Left hindlimb (tissue), 1 donor: Measurements from ENCODE around the gene HM13.
"Not testable (repeated sequence)": the region's sequence is repeated elsewhere in the genome, so short reads cannot be mapped to it uniquely, and the experiment has no call there.

Experiments
- DNase-seq: peaks from one replicate; pipeline ENCODE4 v3.0.0-alpha.2; 2018

HM13 gene

DNA sequence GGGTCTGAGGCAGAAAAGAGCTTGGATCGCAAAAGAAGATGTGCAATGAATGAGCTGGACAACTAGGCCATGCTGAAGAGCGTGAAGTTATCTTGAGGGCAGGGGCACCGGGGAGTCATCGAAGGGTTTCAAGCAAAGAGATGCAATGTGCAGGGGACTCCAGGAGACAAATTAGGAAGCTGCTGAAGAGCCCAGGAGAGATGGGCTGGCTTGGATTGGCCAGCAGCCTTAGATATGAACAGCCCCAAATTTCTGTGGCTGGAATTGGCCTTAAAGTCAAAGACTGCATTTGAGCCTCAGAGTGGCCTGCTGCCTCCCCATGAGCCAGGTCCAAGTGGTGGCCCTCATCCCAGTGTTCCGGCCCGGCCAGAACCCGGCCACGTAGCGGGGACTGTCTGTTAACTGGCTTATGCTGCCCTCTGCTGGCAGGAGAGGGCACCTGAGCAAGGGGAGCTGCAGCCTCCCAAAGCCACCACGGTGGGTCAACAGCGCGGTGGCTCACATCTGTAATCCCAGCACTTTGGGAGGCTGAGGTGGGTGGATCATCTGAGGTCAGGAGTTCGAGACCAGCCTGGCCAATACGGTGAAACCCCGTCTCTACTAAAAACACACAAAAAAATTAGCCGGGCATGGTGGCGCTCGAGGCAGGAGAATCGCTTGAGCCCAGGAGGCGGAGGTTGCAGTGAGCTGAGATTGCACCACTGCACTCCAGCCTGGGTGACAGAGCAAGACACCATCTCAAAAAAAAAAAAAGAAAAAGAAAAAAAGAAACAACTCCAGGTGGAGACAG is 11.2 kb upstream of the HM13 start:
- DNase-seq = peak; percentile 84

DNA sequence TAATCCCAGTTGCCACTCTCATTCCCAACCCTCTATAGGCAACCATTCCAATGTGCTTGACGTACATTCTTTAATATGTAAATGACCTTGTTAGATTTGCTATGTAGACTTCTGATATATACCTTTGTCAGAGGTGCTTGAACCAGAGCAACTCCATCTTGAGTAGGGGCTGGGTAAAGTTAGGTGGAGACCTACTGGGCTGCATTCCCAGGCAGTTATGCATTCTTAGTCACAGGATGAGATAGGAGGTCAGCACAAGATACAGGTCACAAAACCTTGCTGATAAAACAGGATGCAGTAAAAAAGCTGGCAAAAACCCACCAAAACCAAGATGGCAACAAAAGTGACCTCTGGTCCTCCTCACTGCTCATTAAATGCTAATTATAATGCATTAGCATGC is 8.3 kb upstream of the HM13 start:
- no peak for DNase-seq

DNA sequence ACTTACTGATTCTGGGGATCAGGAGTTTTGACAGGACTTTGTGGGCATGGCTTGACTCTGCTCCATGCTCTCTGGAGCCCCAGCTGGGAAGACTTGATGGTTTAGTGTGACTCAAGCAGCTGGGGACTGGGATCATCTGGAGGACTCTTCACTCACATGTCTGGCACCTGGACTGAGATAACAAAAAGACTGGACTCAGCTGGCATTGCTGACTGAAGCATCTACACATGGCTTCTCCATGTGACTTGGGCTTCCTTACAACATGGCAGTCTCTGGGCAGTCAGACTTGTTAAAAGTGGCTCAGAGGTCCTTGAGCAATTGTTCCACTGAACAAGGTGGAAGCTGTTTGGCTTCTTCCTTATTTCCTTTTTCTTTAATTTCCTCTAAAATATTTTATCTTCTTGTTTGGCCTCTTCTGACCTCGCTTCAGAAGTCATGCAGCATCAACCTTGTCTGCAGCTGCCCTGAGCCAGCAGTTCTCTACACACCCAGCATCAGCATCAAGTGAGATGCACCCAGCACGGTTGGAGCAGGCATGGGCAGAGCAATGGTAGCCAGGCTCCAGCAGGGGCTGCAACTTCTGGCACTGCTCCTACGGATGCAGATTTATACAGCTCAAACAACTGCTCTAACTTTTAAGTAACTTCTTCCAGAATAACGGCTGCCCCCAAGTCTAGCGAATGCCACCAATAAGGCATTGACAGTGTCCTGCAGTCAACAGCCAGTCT is 5.6 kb upstream of the HM13 start:
- no peak for DNase-seq

DNA sequence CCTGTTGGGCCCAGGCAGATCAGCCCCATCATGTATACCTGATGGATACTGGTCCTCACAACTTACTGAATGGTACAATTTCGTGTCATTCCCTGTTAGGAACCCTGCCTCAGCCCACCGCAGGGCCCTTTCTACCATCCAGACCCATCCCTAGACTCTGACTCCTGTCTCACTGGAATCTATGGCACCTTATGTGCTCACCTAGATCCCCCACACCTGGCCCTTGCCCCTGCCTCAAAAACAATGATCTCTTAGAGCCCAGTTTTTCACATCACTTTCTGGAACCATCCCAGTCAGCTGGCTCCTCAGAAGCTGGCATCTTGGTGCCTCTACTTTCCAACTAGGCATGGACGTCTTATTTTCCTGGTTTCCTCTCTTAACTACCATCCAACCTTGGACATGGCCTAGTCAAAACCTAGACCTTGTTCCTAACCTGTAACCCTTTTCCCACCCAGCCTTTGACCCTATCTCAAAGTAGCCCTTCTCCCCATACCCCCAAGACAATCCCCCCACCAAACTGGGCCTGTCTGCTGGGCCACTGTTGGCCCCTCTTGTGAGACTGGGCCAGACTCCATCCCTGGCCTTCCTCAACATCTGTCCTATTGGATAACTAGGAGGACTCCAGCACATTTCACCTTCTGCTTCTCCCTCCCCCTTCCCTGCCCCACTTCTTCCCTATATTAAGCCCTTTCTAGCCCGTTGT is 981 bp downstream of the HM13 start:
- DNase-seq = no peak

DNA sequence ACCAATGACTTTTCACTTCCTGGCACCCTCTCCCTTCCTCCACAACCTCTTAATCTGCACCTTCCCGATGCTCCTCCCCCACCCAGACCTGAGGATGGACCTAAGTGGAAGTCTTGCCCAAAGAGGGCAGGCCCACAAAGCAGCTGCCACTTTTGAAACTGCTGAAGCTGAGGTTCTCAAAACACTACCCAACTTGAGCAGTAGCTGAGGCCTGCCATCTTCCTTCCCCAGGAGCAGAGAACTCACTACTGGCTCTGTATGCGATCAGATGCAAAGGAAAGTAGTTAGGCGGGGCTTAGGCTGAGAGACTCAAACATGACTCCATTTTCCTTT is 1.5 kb downstream of the HM13 start:
- no peak for DNase-seq

DNA sequence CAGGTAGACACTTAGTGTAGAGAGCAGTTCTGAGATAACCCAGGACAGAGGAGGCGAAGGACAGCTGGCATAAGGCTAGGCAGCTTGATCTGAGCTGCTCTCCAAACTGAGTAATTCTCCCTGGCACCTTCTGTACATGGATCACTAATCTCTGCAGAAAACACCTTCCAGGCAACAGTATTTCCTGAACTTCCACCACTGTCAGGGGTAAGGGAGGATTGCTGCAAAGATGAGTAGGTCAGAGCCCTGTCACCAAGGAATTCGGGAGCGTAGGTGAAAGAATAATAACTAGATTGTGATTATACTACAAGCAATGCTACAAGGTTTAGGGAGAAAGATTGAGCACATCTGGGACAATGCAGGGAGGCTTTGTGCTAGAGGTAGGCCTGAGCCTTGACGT is 1.9 kb downstream of the HM13 start:
- no peak for DNase-seq

DNA sequence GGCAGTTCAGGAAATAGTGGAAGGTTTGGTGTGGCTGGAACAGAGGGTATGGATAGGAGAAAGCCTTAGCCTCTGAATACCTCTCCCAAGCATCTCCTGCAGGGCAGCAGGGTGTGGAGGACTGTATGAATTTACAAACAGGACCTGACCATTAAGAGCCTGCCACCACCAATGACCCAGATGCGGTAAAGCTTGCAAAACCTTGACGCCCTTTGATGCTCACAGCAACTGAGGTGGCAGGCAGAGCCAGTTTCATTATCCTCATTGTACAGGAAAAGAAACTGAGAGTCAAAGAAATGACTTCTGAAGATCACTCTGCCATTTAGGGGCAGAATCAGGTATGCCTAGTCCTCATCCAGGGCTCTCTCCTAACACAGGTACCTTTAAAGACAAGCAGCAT is 2.4 kb downstream of the HM13 start:
- DNase-seq = no peak

DNA sequence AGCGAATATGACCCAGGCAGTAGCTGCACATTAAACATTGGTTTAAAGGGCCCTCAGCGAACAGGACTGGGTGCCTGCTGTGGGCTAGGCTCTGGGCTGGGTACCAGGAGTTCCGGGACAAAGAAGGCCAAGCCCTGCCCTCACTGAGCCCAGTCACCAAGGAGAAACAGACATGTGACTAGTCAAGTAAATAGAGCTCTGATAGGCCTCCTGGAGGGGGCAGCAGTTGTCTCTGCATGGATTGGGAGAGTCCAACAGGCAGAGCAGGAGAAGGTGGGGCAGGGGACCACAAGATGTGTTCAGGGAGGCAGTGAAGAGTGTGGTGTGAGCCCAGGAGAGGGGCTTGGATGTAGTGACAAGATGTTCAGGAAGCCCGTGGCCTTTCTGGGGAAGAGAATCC is 3.1 kb downstream of the HM13 start:
- no peak for DNase-seq

DNA sequence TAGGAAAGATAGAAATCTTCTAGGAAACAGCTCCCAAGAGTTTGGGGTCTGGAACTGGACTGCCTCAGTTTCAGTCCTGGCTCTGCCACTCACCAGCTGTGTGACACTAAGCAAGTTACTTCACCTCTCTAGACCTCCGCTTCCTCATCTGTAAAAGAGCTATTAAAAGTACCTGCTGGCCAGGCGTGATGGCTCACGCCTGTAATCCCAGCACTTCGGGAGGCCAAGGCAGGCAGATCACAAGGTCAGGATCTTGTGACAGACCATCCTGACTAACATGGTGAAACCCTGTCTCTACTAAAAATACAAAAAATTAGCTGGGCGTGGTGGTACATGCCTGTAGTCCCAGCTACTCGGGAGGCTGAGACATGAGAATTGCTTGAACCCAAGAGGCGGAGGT is 7.0 kb downstream of the HM13 start:
- DNase-seq = not testable (repeated sequence)

DNA sequence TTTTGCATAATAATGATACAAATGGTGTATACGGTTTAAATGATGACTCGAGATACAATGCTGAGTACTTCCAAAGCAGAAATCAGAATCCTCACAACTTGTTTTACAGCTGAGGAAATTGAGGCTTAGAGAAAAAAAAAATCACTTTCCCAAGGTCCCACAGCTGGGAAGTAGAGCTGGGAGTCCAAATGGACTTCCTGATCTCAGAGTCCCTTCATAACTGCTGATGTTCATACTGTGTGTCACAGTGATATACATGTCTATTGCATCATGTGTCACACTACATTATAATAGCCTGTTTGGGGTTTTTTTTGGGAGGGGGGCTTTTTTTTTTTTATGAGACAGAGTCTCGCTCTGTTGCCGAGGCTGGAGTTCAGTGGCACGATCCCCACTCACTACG is 8.5 kb downstream of the HM13 start:
- DNase-seq = no peak

DNA sequence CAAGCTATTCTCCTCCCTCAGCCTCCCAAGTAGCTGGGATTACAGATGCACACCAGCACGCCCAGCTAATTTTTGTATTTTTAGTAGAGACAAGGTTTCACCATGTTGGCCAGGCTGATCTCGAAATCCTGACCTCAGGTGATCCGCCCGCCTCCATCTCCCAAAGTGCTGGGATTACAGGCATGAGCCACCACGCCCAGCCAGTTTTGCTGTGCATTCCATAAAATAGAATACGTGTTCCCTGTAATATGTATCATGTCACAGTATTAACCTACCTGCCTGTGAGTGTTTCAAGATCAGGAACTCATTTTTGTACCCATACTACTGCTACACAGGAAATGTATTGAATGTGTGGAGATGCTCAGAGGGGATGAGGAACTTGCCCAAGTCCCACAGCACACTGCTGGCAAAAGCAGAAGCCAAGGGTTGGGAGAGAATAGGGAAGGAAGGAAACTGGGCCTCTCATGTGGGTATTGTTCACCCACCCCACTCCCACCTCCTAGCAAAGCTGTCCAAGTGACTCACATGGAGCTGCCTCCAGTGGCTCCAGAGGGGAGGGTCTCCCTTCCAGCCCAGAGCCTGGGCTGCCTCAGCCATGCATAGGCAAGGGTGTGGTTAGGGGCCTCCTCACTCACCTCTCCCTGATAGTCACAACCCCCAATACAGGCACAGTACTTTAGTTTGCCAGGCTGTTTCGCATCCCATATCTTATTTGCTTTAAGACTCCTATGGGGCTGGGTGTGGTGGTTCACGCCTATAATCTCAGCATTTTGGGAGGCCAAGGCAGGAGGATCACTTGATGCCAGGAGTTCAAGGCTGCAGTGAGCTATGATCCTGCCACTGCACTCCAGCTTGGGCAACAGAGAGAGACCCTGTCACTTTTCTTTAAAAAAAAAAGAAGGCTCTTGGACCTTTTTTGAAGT is 9.4 kb downstream of the HM13 start:
- no peak for DNase-seq

DNA sequence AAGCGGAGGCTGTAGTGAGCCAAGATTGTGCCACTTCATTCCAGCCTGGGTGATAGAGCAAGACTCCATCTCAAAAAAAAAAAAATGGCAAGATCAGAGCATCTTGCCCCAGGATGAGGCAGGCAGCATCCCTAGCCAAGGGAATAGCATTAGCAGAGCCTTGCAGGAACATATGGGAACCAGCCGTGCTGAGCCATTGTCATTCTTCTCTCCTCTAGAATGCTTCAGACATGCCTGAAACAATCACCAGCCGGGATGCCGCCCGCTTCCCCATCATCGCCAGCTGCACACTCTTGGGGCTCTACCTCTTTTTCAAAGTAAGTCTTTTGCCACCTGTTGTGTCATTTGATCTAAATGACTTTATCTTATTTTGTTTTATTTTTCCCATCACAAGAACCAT is 13.0 kb downstream of the HM13 start:
- DNase-seq = no peak

DNA sequence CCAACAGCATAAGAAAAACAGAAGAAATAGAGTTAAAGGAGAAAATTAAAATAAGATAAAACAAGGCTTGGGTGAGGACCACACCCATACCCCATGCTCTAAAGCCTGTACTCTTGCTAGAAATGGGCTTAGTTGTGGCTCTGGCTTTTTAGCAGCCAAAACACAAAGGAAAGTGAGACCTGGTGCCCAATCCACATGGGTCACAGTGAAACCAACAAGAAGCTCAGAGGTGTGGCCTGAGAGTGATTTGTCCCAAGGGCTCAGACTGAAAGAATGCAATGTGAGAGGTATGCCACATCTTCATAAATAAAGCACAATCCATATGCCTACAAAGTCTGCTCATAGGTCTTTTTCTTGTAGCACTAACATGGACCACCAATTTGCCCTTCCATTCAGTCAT is 21.1 kb downstream of the HM13 start:
- no peak for DNase-seq

DNA sequence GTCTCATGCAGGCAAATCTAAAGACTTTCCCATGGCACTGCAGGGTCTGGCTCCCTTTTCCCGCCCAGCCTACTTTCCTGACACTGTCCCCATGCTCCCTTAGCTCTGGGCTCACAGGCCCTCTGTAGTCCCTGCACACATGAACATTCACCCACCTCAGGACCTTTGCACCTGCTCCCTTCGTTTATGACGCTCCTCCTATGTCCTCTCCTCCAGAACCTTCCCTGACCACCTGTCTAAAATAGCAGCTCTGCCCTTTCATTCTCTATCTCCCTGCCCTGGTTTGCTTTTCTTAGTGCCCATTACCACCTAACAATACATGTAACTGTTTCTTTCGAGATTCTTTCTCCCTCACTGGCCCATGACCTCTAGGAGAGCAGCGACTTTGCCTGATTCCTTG is 22.3 kb downstream of the HM13 start:
- no peak for DNase-seq

DNA sequence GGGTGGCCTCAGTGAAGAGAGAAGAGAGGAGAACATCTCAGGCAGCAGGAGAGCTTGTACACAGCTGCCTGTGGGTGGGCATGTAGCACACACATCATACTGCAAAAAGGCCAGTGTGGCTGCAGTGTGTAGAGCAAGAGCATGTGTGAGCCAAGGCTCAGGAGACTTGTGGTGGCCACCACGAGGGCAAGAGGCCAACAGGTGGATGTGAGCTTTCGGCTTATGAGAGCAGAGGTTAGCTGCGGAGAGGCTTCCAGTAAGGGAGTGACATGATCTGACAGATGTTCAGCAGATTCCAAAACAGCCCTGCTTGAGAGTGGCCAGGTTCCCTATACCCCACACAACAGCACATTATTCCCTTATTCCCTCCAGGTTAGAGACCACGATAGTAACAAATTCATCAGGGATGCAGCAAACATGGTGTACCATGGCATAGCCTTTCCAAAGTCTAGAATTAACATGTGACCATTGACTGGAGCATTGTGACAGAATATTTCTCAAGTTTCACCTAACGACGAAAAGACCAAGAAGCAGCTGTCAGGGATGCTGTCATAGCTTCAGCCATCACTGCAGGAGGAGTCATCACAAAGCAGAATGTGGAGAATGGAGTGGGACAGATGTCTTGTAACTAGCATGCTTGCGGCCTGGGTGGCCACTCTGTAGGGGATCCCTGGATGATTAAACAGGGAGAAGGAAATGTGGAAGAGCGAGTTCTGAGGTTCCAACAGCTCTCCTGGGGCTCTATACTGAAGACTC is 23.1 kb downstream of the HM13 start:
- no peak for DNase-seq

DNA sequence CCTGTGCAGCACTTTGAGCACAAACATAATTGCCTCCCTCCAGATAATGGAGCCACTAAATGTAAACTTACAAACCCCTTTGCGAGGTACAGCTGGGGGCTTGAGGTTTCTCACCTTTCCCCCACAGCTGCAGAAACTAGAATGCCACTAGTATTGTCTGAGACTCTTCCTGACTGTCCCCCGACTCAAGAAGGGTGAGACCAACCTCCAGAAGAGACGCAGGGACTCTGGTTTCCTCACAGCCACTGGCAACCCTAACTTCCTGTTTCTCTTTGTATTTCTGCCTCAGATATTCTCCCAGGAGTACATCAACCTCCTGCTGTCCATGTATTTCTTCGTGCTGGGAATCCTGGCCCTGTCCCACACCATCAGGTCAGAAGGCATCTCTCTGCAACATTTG is 23.6 kb downstream of the HM13 start:
- no peak for DNase-seq

DNA sequence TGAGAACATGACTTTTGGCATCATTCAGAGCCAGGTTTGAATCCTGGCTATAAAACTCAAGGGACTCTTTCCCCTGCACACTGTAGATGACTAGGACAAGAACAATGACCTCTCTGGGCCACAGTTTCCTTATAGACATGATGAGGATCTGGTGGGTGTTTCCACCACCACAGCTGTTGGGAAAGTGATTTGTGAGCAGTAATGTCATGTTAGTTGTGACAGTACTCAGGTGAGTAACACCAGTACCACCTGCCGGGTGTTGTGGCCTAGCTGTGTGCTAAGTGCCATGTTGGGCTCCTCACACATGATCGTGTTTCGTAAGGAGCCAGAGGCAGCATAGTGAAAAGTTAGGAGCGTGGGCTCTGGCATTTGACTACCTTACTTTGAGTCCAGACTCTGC is 24.1 kb downstream of the HM13 start:
- DNase-seq = no peak

DNA sequence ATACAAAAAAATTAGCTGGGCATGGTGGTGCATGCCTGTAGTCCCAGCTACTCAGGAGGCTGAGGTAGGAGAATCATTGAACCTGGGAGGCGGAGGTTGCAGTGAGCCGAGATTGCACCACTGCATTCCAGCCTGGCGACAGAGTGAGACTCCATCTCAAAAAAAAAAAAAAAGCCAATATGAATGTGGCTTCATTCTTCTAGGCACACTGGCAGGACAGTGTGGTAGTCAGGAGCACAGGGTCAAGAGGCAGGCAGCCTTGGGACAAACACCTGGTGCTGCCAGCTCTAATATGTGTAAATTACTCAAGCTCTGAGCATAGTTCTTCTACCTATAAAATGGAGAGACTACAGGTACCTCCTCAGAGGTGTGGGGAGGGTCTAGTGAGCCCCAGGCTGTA is 25.4 kb downstream of the HM13 start:
- DNase-seq = not testable (repeated sequence)

DNA sequence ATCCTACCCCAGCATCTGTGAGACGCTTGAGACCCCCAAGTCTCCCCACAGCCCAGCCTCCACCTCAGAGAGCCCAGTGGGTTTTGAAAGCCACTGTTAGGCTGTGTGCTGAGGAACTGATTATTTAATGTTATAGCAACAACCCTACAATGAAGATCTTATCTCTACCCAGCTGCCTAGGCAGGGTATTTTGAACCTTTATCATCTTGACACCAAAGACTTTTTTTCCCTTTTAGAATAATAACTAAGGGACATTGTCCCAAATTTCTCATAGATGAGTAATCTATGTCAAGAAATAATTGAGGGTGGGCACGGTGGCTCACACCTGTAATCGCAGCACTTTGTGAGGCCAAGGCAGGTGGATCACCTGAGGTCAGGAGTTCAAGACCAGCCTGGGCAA is 26.2 kb downstream of the HM13 start:
- DNase-seq = no peak

DNA sequence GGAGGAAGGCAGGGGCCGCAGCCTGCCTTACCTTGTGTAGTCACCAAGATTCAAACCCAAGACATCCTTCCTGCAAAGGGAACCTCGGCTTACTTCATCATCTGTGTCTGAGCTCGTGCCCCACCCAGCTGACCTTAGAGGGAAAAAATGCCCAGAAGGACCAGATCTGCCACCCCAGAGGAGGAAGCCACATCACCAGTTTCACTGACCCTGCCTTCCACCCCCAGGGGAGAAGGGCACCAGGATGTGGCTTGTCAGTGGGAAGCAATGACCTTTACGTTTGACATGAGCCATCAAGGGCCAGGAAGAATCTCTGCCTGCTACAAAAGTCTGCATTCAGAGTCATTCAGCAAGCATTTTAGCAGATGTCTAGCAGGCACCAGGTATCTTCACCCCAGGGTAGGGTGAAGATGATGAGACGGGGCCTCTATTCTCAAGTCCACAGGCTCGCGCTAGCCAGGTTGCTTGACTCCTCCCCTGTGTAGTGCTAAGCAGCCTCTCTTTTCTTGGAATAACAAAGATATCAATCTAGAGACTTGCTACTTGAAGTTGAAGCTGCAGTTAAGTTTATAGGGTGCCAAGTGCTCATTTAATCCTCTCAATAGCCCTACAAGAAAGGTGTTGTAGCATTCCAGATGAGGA is 28.1 kb downstream of the HM13 start:
- DNase-seq = no peak

DNA sequence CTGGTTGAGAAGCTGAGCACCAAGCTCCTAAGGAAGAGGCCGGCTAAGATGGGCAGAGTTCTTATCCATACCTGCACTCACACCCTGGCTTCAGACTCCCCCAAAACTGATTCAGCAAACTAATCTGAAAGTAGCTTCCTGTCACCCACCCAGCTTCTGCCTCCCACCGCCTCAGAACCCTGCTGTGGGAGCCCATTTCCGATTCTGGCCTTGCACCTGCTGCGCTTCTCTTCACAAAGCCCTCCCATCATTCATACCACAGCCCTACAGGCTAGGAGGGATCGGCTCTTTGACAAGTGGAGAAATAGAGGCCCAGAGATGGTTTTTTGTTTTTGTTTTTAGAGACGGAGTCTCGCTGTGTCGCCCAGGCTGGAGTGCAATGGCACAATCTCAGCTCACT is 28.7 kb downstream of the HM13 start:
- no peak for DNase-seq
